Duodenal mucosa (tissue), 2 donors: ENCODE data around the gene ATP5F1D.

Experiments used
- H3K27ac ChIP-seq: one replicate; pipeline ENCODE4 v1.7.0; 2013; ENCODE audit warnings: low read depth, low read length
- H3K27me3 ChIP-seq, 2 donors: one replicate each; pipeline ENCODE4 v1.7.0; 2013; ENCODE audit warnings: low read length in 2 of 2, control low read depth in 1 of 2; ENCODE audit not compliant: insufficient read depth in 2 of 2, control insufficient read depth in 1 of 2
- H3K36me3 ChIP-seq, 2 donors: one replicate each; pipeline ENCODE4 v1.7.0; 2013; ENCODE audit warnings: low read length in 2 of 2, control low read depth in 1 of 2; ENCODE audit not compliant: insufficient read depth in 2 of 2, control insufficient read depth in 1 of 2
- H3K4me1 ChIP-seq, 2 donors: one replicate each; pipeline ENCODE4 v1.7.0; 2013; ENCODE audit warnings: low read length in 2 of 2, control low read depth in 1 of 2; ENCODE audit not compliant: insufficient read depth in 2 of 2, control insufficient read depth in 1 of 2
- H3K4me3 ChIP-seq, 2 donors: one replicate each; pipeline ENCODE4 v1.7.0; 2013; ENCODE audit warnings: low read length in 2 of 2, low read depth in 1 of 2
- H3K9ac ChIP-seq, 2 donors: one replicate each; pipeline ENCODE4 v1.7.0; 2013; ENCODE audit warnings: low read length in 2 of 2, low read depth in 1 of 2
- H3K9me3 ChIP-seq, 2 donors: one replicate each; pipeline ENCODE4 v1.7.0; 2013; ENCODE audit warnings: low read length in 2 of 2, control low read depth in 1 of 2; ENCODE audit not compliant: control insufficient read depth in 1 of 2

ATP5F1D gene

GRCh38 chr19:1271528-1272422 lies 30.2 kb downstream of the ATP5F1D start:
- Histone ChIP-seq H3K27me3 (no peaks in the 10 kb centered on the region), H3K9ac (peak overlapping the region; percentile 86 to 98), H3K4me1 (peaks cover 69 to 83% of the 10 kb centered on the region in 2 donors), H3K9me3 (no peaks in the 10 kb centered on the region), H3K4me3 (peak overlapping the region; percentile 96 to 100), H3K27ac (peak overlapping the region; percentile 20), H3K36me3 (peaks cover 32 to 45% of the 10 kb centered on the region in 2 donors)

DNA sequence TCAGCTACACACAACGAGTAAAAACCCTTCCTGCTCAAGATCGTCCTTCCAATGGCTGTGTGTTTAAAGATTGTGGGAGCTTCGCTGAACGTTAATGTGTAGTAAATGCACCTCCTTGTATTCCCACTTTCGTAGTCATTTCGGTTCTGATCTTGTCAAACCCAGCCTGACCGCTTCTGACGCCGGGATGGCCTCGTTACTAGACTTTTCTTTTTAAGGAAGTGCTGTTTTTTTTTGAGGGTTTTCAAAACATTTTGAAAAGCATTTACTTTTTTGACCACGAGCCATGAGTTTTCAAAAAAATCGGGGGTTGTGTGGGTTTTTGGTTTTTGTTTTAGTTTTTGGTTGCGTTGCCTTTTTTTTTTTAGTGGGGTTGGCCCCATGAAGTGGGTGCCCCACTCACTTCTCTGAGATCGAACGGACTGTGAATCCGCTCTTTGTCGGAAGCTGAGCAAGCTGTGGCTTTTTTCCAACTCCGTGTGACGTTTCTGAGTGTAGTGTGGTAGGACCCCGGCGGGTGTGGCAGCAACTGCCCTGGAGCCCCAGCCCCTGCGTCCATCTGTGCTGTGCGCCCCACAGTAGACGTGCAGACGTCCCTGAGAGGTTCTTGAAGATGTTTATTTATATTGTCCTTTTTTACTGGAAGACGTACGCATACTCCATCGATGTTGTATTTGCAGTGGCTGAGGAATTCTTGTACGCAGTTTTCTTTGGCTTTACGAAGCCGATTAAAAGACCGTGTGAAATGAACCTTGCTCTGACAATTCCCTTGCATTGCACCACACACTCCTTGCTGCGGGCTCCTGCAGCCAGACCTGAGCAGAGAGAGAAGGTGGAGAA lies 31.1 kb downstream of the ATP5F1D start:
- H3K4me1 ChIP-seq, result peaks cover 63 to 80% of the 10 kb centered on the region in 2 donors
- peaks cover 32 to 49% of the 10 kb centered on the region in 2 donors for H3K36me3 ChIP-seq
- no peaks in the 10 kb centered on the region for H3K27me3 ChIP-seq
- no peaks in the 10 kb centered on the region for H3K9me3 ChIP-seq
- H3K27ac ChIP-seq, result no peak overlapping the region
- H3K9ac ChIP-seq, result peak overlapping the region; percentile 19 to 86
- H3K4me3 ChIP-seq, result peak overlapping the region in 1 of 2 donors; percentile 96

- Histone ChIP-seq H3K27me3 (no peaks in the 10 kb centered on the region), H3K4me1 (peaks cover 55 to 72% of the 10 kb centered on the region in 2 donors), H3K9me3 (no peaks in the 10 kb centered on the region), H3K9ac (no peak overlapping the region), H3K36me3 (peaks cover 32 to 49% of the 10 kb centered on the region in 2 donors), H3K4me3 (no peak overlapping the region), H3K27ac (no peak overlapping the region)
Observed at GRCh38 chr19:1273263-1274041, 31.9 kb downstream of the ATP5F1D start.

DNA sequence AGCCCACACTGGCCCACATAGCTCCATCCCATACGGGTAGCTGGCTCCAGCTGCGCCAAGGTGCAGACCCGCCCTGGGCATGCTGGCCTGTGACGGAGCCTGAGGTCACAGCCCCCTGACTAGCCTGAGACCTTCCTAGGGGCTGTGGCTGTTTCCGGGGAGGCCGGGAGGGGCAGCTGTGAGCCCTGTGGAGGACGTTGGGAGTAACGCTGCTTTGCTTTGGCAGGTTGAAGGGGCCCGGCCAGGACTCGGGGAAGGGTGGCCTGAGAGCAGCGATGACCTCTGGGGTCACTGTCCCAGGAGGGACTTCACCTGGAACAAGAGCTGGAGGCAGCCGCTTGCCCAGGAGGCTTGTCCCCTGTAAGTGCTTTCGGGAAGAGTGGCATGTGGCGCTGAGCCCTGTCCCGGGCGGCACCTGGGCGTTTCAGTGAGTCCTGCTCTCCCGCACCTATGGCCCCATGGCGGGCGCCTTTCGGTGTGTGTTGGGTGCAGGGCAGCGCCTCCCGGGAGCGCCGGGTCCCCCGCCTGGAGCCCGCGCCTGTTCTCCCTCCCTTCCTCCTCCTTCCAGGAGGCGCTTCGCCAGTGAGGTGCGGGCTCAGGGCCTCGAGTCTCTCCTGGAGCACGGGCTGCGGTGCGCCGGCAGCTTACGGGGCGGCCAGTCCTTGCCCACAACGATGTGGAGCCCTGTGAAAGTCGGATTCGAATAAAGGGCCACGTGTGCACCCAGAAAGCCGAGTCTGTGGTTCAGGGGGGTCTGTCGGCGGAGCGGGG lies 32.7 kb downstream of the ATP5F1D start:
- peak overlapping the region; percentile 45 to 53 for H3K4me3 ChIP-seq
- peak overlapping the region; percentile 100 for H3K27ac ChIP-seq
- H3K9me3 ChIP-seq, result no peaks in the 10 kb centered on the region
- no peaks in the 10 kb centered on the region for H3K27me3 ChIP-seq
- peaks cover 38 to 55% of the 10 kb centered on the region in 2 donors for H3K36me3 ChIP-seq
- H3K9ac ChIP-seq, result peak overlapping the region; percentile 46 to 51
- H3K4me1 ChIP-seq, result peaks cover 51 to 67% of the 10 kb centered on the region in 2 donors

DNA sequence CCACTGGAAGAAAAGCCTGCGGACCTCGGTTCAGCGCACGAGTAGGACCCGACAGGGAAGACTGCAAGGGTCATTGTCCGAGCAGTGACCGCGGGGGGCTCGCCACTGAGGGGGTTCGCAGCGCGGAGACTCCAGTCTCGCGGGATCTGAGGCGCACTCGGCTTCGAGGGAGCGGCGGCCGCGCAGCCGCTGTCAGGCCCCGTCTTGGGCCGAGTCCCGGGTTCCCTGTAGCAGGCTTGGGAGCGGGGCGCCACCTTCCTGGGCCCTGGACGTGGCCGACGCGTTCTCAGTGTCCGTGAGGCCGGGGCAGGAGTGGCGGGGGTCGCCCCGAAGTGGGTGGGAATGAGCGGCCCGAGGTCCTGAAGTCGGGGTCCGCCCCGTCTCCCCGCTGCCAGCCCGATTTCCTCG lies 33.3 kb downstream of the ATP5F1D start:
- Histone ChIP-seq H3K4me3 (peak overlapping the region; percentile 45 to 53), H3K36me3 (peaks cover 40 to 58% of the 10 kb centered on the region in 2 donors), H3K27me3 (no peaks in the 10 kb centered on the region), H3K27ac (peak overlapping the region; percentile 100), H3K9ac (peak overlapping the region; percentile 46 to 51), H3K9me3 (no peaks in the 10 kb centered on the region), H3K4me1 (peaks cover 51 to 65% of the 10 kb centered on the region in 2 donors)

GRCh38 chr19:1275260-1275975 lies 33.9 kb downstream of the ATP5F1D start, which contains the start of gene FAM174C:
FAM174C (plus strand) TSS chr19:1275530; CDS start chr19:1275550, 20 bp downstream.
- Histone ChIP-seq H3K4me1 (peaks cover 47 to 59% of the 10 kb centered on the region in 2 donors), H3K4me3 (peak within 1 kb of the TSS; percentile 73 to 77), H3K36me3 (peaks cover 40 to 58% of the 10 kb centered on the region in 2 donors), H3K9ac (peak within 1 kb of the TSS; percentile 83 to 95), H3K27ac (peak within 1 kb of the TSS; percentile 100), H3K9me3 (no peaks in the 10 kb centered on the region), H3K27me3 (no peaks in the 10 kb centered on the region)

DNA sequence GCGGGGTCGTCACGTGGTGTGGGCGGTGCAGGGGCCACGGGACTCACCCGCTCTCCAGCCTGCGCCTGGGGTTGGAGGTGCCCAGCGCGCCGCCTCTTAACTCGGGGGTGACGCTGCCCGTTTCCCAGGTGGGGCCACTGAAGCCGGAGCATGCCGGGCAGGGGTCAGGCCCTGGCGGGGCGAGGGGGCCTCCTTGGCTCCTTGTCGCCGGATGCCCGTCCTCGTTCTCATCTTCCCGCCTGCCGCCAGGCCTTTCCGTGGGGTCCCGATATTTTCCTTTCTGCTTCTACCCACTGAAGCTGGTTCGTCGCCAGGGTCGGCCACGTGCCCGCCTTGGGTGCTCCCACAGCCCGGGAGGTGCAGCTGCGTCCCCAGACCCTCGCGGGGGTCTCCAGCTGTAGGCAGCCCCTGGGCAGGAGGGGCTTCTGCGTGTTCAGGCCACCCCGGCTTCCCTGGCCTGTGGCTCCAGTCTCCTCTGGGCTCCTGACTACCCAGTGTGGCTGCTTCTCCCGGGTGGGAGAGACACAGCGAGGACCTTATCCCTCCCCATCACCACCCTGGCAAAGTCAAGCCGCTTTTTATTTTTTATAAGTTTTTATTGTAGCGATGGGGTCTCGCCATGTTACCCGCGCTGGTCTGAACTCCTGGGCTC lies 34.6 kb downstream of the ATP5F1D start:
- H3K27ac ChIP-seq, result peak overlapping the region; percentile 100
- H3K36me3 ChIP-seq, result peaks cover 37 to 53% of the 10 kb centered on the region in 2 donors
- H3K4me1 ChIP-seq, result peaks cover 40 to 52% of the 10 kb centered on the region in 2 donors
- H3K4me3 ChIP-seq, result peak overlapping the region; percentile 73 to 77
- H3K9ac ChIP-seq, result peak overlapping the region; percentile 83 to 95
- no peaks in the 10 kb centered on the region for H3K27me3 ChIP-seq
- H3K9me3 ChIP-seq, result no peaks in the 10 kb centered on the region

- Histone ChIP-seq H3K27ac (no peak overlapping the region), H3K9me3 (no peaks in the 10 kb centered on the region), H3K4me1 (peaks cover 35 to 47% of the 10 kb centered on the region in 2 donors), H3K36me3 (peaks cover 32 to 47% of the 10 kb centered on the region in 2 donors), H3K9ac (peak overlapping the region; percentile 83 to 95), H3K27me3 (no peaks in the 10 kb centered on the region), H3K4me3 (peak overlapping the region; percentile 73 to 77)
Observed at GRCh38 chr19:1276628-1277022, 35.1 kb downstream of the ATP5F1D start.
